ENCODE measurements around the gene FAM193B. TPM values are rescaled to one million over a fixed set of nuclear protein-coding genes. Genes with fewer than 3 reads are reported as not detected.

Gene FAM193B
- polyA plus RNA-seq, 1 of the 3 experiments (the other 2 are of a cell fraction): 48.1 TPM

DNA sequence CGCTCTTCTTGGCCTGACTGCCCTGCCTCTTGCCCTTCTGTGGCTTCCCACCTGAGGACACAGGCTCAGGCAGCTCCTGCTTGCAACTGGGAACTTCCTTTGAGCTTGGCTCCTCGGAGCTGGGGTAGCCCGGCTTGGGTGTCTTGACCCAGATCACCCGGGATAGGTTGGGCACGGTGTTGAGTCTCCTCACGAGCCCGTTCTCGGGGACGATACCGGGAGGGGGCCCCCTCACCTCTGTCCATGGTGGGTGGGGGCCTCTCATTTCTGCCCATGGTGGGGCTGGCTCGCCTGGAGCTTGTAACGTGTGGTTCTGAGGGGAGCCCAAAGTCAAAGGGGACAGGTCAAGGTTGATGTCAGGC lies 29.8 kb downstream of the FAM193B start:
- ChIA-PET POLR2A (interaction anchor here (0.8 kb wide), 1 partner anchor 18 kb away, joined by 3 read pairs; no protein-coding TSS in a partner anchor), CTCF (interaction anchor here (0.9 kb wide), 1 partner anchor 33 kb away, joined by 3 read pairs; no protein-coding TSS in a partner anchor)
- Histone ChIP-seq H3K4me1 (ENCODE audit: control insufficient read depth in 1 of 2, insufficient read depth in 2 of 2, low read depth in 1 of 2, low read length in 1 of 2) (peaks cover 0 to 6% of the 10 kb centered on the region in 2 experiments; a peak in 1 of 4 replicates), H3K9me2 (no peaks in the 10 kb centered on the region), H3K9ac (no peak overlapping the region), H3K4me3 (ENCODE audit: low read depth in 2 of 2, low read length in 1 of 2) (no peak overlapping the region), H4K20me1 (ENCODE audit: insufficient read depth) (no peaks in the 10 kb centered on the region), H3K27me3 (ENCODE audit: insufficient read depth) (no peaks in the 10 kb centered on the region), H2AFZ (ENCODE audit: low read depth) (no peak overlapping the region), H3K36me3 (replicated peaks in 1 of 2; ENCODE audit: control insufficient read depth in 1 of 2, insufficient read depth in 2 of 2, low read length in 1 of 2) (peaks cover 24 to 85% of the 10 kb centered on the region in 2 experiments), H3F3A (replicated peaks; ENCODE audit: insufficient read depth) (peaks cover 3% of the 10 kb centered on the region), H3K9me3 (no peaks in the 10 kb centered on the region), H3K4me2 (no peak overlapping the region), H3K79me2 (ENCODE audit: insufficient read depth) (peaks cover 8% of the 10 kb centered on the region; the same call in 1 of the 2 replicates), H3K27ac (ENCODE audit: low read depth in 2 of 2, low read length in 1 of 2) (no peak overlapping the region)
- 91% methylated on average over 10 of the region's 12 CpGs for WGBS (ENCODE audit: low lambda C conversion rate)
- DNase-seq: no peak
- no peak for TF ChIP-seq GABPA (IDR thresholded peaks at IDR 0.05; ENCODE audit: low read depth)
- TF ChIP-seq, protein P1, sequence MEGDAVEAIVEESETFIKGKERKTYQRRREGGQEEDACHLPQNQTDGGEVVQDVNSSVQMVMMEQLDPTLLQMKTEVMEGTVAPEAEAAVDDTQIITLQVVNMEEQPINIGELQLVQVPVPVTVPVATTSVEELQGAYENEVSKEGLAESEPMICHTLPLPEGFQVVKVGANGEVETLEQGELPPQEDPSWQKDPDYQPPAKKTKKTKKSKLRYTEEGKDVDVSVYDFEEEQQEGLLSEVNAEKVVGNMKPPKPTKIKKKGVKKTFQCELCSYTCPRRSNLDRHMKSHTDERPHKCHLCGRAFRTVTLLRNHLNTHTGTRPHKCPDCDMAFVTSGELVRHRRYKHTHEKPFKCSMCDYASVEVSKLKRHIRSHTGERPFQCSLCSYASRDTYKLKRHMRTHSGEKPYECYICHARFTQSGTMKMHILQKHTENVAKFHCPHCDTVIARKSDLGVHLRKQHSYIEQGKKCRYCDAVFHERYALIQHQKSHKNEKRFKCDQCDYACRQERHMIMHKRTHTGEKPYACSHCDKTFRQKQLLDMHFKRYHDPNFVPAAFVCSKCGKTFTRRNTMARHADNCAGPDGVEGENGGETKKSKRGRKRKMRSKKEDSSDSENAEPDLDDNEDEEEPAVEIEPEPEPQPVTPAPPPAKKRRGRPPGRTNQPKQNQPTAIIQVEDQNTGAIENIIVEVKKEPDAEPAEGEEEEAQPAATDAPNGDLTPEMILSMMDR (IDR thresholded peaks at IDR 0.05): no peak
- TF ChIP-seq NRF1 (IDR thresholded peaks at IDR 0.05; ENCODE audit: low read depth, low read length): no peak
- TF ChIP-seq RFX5 (IDR thresholded peaks at IDR 0.05; ENCODE audit: low read length): no peak
- TF ChIP-seq, protein P2, sequence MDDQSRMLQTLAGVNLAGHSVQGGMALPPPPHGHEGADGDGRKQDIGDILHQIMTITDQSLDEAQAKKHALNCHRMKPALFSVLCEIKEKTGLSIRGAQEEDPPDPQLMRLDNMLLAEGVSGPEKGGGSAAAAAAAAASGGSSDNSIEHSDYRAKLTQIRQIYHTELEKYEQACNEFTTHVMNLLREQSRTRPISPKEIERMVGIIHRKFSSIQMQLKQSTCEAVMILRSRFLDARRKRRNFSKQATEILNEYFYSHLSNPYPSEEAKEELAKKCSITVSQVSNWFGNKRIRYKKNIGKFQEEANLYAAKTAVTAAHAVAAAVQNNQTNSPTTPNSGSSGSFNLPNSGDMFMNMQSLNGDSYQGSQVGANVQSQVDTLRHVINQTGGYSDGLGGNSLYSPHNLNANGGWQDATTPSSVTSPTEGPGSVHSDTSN (IDR thresholded peaks at IDR 0.05): no peak
- TF ChIP-seq ELF1 (IDR thresholded peaks at IDR 0.05): no peak
- TF ChIP-seq GATA2 (CRISPR knock-in tag; IDR thresholded peaks at IDR 0.05): no peak
- TF ChIP-seq SIN3A (IDR thresholded peaks at IDR 0.05; ENCODE audit: borderline replicate concordance, low read depth, low read length): no peak
- TF ChIP-seq POLR2AphosphoS5 (IDR thresholded peaks at IDR 0.05; ENCODE audit: low read depth, low read length): no peak
- TF ChIP-seq RCOR1 (IDR thresholded peaks at IDR 0.05; ENCODE audit: low read length): no peak
- TF ChIP-seq USF1 (IDR thresholded peaks at IDR 0.05; ENCODE audit: borderline replicate concordance, low read depth): no peak
- TF ChIP-seq EP300 (IDR thresholded peaks at IDR 0.05; ENCODE audit: borderline replicate concordance in 1 of 2, low read depth in 1 of 2, low read length in 1 of 2): no peak
- TF ChIP-seq REST (IDR thresholded peaks at IDR 0.05; ENCODE audit: low read depth, low read length): no peak
- TF ChIP-seq, protein P3, sequence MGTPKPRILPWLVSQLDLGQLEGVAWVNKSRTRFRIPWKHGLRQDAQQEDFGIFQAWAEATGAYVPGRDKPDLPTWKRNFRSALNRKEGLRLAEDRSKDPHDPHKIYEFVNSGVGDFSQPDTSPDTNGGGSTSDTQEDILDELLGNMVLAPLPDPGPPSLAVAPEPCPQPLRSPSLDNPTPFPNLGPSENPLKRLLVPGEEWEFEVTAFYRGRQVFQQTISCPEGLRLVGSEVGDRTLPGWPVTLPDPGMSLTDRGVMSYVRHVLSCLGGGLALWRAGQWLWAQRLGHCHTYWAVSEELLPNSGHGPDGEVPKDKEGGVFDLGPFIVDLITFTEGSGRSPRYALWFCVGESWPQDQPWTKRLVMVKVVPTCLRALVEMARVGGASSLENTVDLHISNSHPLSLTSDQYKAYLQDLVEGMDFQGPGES (IDR thresholded peaks at IDR 0.05; ENCODE audit: low read depth, low read length): no peak
- TF ChIP-seq NFIC (IDR thresholded peaks at IDR 0.05; ENCODE audit: borderline replicate concordance): no peak
- no peak for TF ChIP-seq RXRA (IDR thresholded peaks at IDR 0.05; ENCODE audit: borderline replicate concordance, low read depth)
- TF ChIP-seq JUND (IDR thresholded peaks at IDR 0.05): no peak
- TF ChIP-seq ZBTB33 (IDR thresholded peaks at IDR 0.05; ENCODE audit: borderline replicate concordance, low read depth): no peak
